SHP77 (cell line): ENCODE data around the gene HERC4.
"Not testable (repeated sequence)": the region's sequence is repeated elsewhere in the genome, so short reads cannot be mapped to it uniquely, and the experiment has no call there.

Source experiments
- DNase-seq, 2 experiments: peaks; one replicate each; lab custom pipeline; 2025; lab: John Stamatoyannopoulos, UW

HERC4 gene

GRCh38 chr10:68092512-68092911, 17.4 kb upstream of the HERC4 start:
- DNase-seq, result no peak

- DNase-seq, result no peak
Observed at GRCh38 chr10:68090586-68090985, 15.5 kb upstream of the HERC4 start.

DNA sequence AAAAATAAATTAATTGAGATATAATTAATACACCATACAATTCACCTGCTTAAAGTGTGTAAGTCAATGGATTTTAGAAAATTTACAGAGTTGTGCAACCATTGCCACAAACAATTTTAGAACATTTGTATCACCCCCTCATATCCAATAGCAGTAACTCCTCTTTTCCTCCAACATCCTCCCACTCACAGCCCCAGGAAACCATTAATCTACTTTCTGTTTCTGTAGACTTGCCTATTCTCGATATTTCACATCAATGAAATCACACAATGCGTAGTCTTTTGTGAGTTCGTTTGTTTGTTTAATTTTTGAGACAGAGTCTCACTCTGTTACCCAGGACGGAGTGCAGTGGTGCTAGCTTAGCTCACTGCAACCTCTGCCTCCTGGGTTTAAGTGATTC, 13.7 kb upstream of the HERC4 start:
- DNase-seq, result no peak

- no peak for DNase-seq
Observed at GRCh38 chr10:68087685-68088401, 12.8 kb upstream of the HERC4 start.

DNA sequence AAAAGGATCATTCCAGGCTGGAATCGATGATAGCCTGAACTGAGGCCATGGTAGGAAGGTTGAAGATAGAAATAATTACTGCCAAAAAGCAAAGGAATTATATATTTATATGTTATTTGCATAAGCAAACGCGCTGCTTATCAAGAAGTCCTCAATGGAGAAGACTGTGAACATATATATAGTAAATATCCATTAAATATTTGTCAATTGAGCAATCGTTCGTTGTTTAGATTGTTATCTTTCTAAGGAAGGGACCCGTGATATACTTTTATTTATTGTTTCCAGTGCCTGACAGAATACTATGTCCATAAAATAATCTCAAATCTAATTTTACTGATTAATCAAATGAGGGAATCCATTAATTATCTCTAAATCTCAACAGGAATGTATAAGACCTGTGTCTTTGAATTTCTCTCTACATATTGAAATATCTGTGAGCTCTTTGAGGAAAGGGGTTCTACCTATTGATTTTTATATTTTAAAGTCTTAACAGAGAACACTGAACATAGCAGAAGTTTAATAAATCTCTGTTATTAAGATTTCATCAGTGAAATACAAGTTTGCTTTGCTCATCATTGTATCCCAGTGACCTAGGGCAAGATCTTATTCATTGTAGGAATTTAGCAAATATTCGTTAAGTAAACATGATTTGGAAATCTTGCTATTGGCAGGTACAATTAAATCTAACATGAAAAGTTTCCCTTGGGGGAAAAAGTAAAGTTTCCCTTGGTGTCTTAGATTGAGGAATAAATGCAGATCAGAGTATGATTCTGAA, 12.0 kb upstream of the HERC4 start:
- no peak for DNase-seq

DNA sequence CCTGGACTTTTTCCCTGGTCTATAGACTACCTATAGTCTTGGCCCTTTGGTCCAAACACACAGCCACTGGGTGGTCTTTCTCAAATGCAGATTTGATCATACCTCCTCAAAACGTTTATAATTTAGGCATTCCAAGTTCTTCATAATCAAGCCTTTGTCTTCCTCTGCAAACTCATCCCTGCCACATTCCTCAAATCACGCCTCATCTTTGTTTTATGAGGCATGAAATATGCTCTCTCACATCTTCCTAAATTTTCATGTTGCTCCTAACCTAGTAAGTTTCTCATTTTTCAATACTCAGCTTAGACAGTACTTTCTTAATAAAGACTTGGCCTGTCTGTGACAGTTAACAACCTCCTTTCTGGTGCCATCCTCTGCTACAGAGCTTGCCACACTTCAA, 10.9 kb upstream of the HERC4 start:
- no peak for DNase-seq

- no peak for DNase-seq
Observed at GRCh38 chr10:68084469-68084868, 9.4 kb upstream of the HERC4 start.

DNA sequence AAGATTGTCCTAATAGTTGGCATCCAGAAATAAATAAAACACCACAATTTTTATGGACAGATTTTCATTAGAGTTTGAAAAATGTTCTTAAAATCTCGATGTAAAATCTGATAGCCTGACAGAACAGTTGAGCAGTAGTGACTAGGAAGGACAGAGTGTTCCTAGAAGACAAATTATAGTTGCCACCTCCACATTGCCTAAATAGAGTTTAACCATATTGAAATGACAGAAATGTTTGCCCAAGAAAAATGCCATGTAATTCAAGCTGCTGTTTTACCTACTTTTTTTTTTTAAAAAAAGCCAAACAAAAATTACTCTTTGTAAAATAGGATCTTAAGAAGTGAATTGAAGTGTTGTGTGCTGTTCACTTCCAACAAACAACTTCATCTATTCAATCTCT, 8.9 kb upstream of the HERC4 start:
- DNase-seq, result no peak

DNA sequence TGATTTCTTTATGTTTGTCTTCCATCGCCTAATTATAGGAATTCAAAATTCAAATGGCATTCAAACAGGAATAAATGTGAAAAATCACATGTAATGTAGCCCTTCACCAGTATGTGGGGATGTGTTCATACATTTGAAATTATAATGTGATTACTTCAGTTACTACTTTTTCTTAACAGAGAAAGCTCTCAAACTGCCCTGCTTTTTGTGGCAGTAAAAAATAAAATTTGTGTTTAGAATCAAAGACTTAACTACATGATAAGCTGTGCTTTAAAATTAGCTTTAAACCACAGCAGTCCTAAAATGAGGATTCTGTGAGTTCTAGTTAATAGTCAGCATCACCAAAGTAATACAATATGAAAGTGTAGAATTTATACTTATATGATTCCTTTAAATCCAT, 7.8 kb upstream of the HERC4 start:
- DNase-seq, result no peak

DNA sequence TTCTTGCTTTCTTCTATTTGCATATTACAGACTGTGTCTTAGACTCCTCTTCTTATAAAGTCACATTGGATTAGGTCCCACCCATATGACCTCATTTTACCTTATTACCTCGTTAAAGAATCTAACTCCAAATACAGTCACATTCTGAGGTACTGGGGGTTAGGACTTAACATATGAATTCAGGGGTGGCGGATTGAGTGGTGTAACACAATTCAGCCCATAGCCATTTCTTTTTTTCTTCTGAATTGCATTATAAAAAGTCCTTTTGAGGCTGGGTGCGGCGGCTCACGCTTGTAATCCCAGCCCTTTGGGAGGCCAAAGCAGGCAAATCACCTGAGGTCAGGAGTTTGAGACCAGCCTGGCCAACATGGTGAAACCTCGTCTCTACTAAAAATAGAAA, 6.8 kb upstream of the HERC4 start:
- no peak for DNase-seq

DNA sequence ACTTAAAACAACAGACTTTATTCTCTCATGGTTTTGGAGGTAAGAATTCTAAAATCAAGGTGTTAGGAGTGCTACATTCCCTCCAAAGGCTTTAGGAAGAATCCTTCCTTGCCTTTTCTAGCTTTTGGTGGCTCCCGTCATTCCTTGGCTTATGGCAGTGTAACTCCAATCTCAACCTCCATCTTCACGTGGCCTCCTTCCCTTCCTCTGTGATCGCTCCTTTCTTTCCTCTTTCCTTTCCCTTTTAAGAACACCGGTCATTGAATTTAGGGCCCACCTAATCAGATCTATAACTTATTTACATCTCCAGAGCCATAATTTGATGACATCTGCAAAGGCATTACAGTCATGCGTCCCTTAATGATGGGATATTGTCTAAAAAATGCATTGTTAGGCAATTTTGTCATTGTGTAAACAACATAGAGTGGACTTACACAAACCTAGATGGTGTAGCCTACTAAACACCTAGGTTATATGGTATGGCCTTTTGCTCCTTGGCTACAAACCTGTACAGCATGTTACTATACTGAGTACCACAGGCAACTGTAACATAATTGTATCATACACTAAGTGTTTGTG, 5.9 kb upstream of the HERC4 start:
- DNase-seq, result no peak

GRCh38 chr10:68079434-68079833, 4.4 kb upstream of the HERC4 start:
- no peak for DNase-seq

DNA sequence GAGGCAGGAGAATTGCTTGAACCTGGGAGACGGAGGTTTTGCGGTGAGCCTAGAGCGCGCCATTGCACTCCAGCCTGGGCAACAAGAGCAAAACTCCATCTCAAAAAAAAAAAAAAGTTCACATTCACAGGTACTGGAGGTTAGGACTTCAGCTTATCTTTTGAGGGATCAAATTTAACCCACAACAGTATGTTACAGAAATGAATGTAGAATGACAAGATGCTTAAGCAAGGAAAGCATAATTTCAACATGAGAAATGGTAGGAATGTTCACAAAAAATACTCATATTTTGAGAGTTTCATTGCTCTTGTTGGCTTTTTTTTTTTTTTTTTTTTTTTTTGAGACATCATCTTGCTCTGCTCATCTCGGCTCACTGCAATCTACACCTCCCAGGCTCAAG, 1.9 kb upstream of the HERC4 start:
- no peak for DNase-seq

DNA sequence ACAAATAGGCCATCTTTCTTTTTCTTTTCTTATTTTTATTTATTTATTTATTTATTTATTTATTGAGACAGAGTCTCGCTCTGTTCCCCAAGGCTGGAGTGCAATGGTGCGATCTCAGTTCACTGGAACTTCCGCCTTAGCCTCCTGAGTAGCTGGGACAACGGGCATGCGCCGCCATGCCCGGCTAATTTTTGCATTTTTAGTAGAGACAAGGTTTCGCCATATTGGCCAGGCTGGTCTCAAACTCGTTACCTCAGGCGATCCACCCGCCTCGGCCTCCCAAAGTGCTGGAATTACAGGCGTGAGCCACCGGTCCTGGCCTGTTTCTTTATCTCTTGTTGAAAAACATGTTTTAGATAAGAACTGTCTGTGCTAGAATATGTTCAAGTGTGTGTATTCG, 998 bp upstream of the HERC4 start:
- not testable (repeated sequence) for DNase-seq

DNA sequence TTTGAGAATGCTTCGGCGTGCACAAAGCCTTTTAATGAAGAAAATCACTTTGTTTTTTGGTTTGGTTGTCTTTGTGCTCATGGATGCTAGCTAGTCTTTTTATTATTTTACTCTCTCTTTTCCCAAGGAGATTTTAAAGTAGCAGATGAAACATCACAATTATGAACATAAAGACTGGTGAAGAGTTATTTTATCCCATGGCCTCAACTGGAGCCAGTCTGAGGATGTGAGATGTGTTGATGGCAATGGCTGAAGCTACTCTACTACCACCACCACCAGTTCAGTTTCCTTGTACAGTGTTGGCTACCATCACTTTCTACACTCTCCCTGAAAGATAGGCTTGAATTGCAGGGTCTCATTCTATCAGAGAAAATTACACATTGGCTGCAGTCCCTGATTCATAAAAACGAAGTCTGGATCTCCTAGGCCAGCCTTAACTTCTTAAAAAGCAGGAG, 494 bp upstream of the HERC4 start:
- no peak for DNase-seq

- no peak for DNase-seq
Observed at GRCh38 chr10:68074031-68074774, 880 bp downstream of the HERC4 start.

GRCh38 chr10:68073631-68074030, 1.5 kb downstream of the HERC4 start:
- DNase-seq, result no peak

GRCh38 chr10:68067508-68067907, 7.6 kb downstream of the HERC4 start:
- DNase-seq, result no peak

DNA sequence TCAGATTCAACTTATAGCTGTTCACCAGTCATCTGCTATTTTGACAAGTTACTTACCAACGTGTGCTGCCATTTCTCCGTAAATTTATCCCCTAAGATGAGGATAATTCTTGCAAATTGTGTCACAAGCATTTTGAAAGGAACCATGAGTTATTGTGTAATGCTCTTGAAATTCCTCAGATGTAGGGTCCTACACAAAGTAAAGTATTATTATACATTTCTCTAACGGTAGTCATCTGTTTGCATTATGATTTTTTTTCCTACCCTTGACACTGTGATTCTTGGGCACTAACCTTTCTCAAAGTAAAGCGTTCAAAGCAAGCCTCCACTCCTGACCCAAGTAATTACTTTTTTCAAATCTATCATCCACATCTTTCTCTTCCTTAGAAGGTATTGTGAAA, 8.1 kb downstream of the HERC4 start:
- DNase-seq, result no peak

- DNase-seq, result no peak
Observed at GRCh38 chr10:68053553-68053952, 21.5 kb downstream of the HERC4 start.

DNA sequence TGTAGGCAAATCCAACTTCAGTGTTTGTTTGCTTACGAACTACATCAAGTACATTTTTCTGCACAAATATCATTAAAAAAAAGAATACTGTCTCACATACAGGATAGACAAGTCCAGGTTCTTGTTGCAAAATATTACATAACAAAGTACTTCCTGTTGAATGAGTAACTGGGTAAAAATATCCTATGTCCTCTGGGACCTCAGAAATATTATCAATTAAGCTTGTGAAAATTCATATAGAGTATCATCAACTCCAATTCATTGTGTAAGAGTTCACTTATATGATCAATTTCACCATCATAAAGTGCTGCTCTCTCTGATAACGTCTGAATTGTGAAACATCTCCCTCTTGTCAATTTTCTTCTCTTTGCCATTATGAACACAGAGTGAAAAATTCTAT, 22.6 kb downstream of the HERC4 start:
- DNase-seq, result no peak

- DNase-seq, result no peak
Observed at GRCh38 chr10:68049289-68050078, 25.6 kb downstream of the HERC4 start.
